ENCODE results near the gene MAP4K2. TPM values are rescaled to one million over a fixed set of nuclear protein-coding genes. Genes with fewer than 3 reads are reported as not detected.

Gene MAP4K2
- total RNA-seq, 1 experiment from 2014 or later = 24.5 TPM

GRCh38 chr11:64764040-64764611, 38.9 kb downstream of the MAP4K2 start:
- peaks cover 43% of the 10 kb centered on the region for H3K36me3 Mint-ChIP-seq
- no peaks in the 10 kb centered on the region for H3K9me3 Mint-ChIP-seq
- H3K27ac Mint-ChIP-seq = peak overlapping the region; percentile 98
- H3K4me3 Mint-ChIP-seq = peak overlapping the region; percentile 43
- DNase-seq (ENCODE audit: low spot score) (no peak), ATAC-seq (no peak)
- ChIA-PET POLR2A (interaction anchor here (1.0 to 5.0 kb wide), 3 partner anchors 11 to 20 kb away, joined by 3 to 45 read pairs (median 8); partner anchors contain the start of genes RASGRP2 and SF1), CTCF (interaction anchor here (0.9 to 7.5 kb wide), 6 partner anchors 9 to 76 kb away, joined by 3 to 150 read pairs (median 11); partner anchors contain the start of genes RASGRP2 and SF1)
- H3K27me3 Mint-ChIP-seq (ENCODE audit: low read depth) = no peaks in the 10 kb centered on the region
- TF ChIP-seq TEAD4 (CRISPR knock-in tag; IDR thresholded peaks at IDR 0.05) (no peak), ZNF671 (CRISPR knock-in tag; IDR thresholded peaks at IDR 0.05) (no peak), JUN (CRISPR knock-in tag; IDR thresholded peaks at IDR 0.05) (no peak), SMAD3 (CRISPR knock-in tag; IDR thresholded peaks at IDR 0.05; ENCODE audit: borderline replicate concordance) (no peak), ZNF512 (CRISPR knock-in tag; IDR thresholded peaks at IDR 0.05; ENCODE audit: borderline replicate concordance) (no peak), FOXP4 (CRISPR knock-in tag; IDR thresholded peaks at IDR 0.05) (no peak), ZNF138 (CRISPR knock-in tag; conservative IDR thresholded peaks at IDR 0.05) (no peak), NFYB (CRISPR knock-in tag; conservative IDR thresholded peaks at IDR 0.05; ENCODE audit: low read depth) (no peak), ATF6 (CRISPR knock-in tag; IDR thresholded peaks at IDR 0.05) (no peak), SOX15 (CRISPR knock-in tag; IDR thresholded peaks at IDR 0.05) (no peak), ZNF416 (CRISPR knock-in tag; IDR thresholded peaks at IDR 0.05) (no peak), FOXJ3 (CRISPR knock-in tag; IDR thresholded peaks at IDR 0.05; ENCODE audit: borderline replicate concordance) (no peak), ZNF121 (CRISPR knock-in tag; IDR thresholded peaks at IDR 0.05) (no peak), ZNF423 (CRISPR knock-in tag; IDR thresholded peaks at IDR 0.05) (no peak)
- H3K4me1 Mint-ChIP-seq = peaks cover 85% of the 10 kb centered on the region

- peak overlapping the region; percentile 98 for H3K27ac Mint-ChIP-seq
- DNase-seq (ENCODE audit: low spot score) = no peak
- H3K27me3 Mint-ChIP-seq (ENCODE audit: low read depth) = no peaks in the 10 kb centered on the region
- H3K36me3 Mint-ChIP-seq = peaks cover 37% of the 10 kb centered on the region
- POLR2A ChIA-PET = interaction anchor here (0.6 to 5.0 kb wide), 4 partner anchors 11 to 205 kb away, joined by 3 to 45 read pairs (median 6); partner anchors contain the start of genes RASGRP2 and SF1
- peak overlapping the region; percentile 43 for H3K4me3 Mint-ChIP-seq
- H3K9me3 Mint-ChIP-seq = no peaks in the 10 kb centered on the region
- peaks cover 90% of the 10 kb centered on the region for H3K4me1 Mint-ChIP-seq
- CTCF ChIA-PET = interaction anchor here (0.5 to 7.5 kb wide), 9 partner anchors 11 to 556 kb away, joined by 3 to 150 read pairs (median 6); partner anchors contain the start of genes ARL2, RASGRP2 and SF1
- no peak for ATAC-seq
- no peak for TF ChIP-seq ELF4 (CRISPR knock-in tag; IDR thresholded peaks at IDR 0.05; ENCODE audit: low read depth)
- TF ChIP-seq ZNF281 (CRISPR knock-in tag; IDR thresholded peaks at IDR 0.05) = no peak
- TF ChIP-seq ATF3 (CRISPR knock-in tag; conservative IDR thresholded peaks at IDR 0.05) = no peak
- TF ChIP-seq CREB1 (CRISPR knock-in tag; IDR thresholded peaks at IDR 0.05) = no peak
- no peak for TF ChIP-seq TP53 (CRISPR knock-in tag; IDR thresholded peaks at IDR 0.05)
- TF ChIP-seq ZNF425 (CRISPR knock-in tag; conservative IDR thresholded peaks at IDR 0.05) = no peak
Observed at GRCh38 chr11:64763526-64764039, 39.4 kb downstream of the MAP4K2 start.
